Upper lobe of right lung (tissue), 1 donor: ENCODE measurements around the gene OR6C4. TPM values are rescaled to one million over a fixed set of nuclear protein-coding genes. Genes with fewer than 3 reads are reported as not detected.
"Not testable (repeated sequence)": the region's sequence is repeated elsewhere in the genome, so short reads cannot be mapped to it uniquely, and the experiment has no call there.

ENCODE experiments used
- ATAC-seq: fragments of 200-7000 bp; cut with Tn5 transposase; one replicate; pipeline ENCODE4 v1.9.1; 2020; ENCODE audit warnings: mild to moderate bottlenecking, moderate library complexity
- DNase-seq: peaks from one replicate; pipeline ENCODE4 v3.0.0-alpha.2; 2020
- H3K27ac ChIP-seq: fragments of 200-600 bp; one replicate; pipeline ENCODE4 v1.8.0; 2022
- H3K27me3 ChIP-seq: fragments of 200-600 bp; one replicate; pipeline ENCODE4 v1.8.0; 2022; ENCODE audit warnings: mild to moderate bottlenecking
- H3K36me3 ChIP-seq: fragments of 200-600 bp; one replicate; pipeline ENCODE4 v1.8.0; 2022
- H3K4me1 ChIP-seq: fragments of 200-600 bp; one replicate; pipeline ENCODE4 v1.8.0; 2022
- H3K4me3 ChIP-seq: fragments of 200-600 bp; one replicate; pipeline ENCODE4 v1.8.0; 2022; ENCODE audit warnings: mild to moderate bottlenecking
- H3K9me3 ChIP-seq: fragments of 200-600 bp; one replicate; pipeline ENCODE4 v1.8.0; 2022
- intact Hi-C: fragments of 100-400 bp; cut with DNase I; formaldehyde crosslinking; loops from one replicate; pipeline ENCODE4 v1.11.0; 2022
- total RNA-seq: library from RNA; stranded (reverse); fragmentation: NEBNext Ultra II Directional; extraction: Animal tissue kit (Norgen Biotek cat#: 25700); gene quantifications from one replicate; pipeline ENCODE4 v1.2.1, GENCODE V29; 2021
- TF ChIP-seq, protein P1 (sequence below): fragments of 200-600 bp; IDR thresholded peaks from one replicate; pipeline ENCODE4 v1.8.0; 2022; ENCODE audit warnings: antibody characterized with exemption
- donor health status: DM: no; HTN: yes; CAD: no; lungs with severe emphysema.

The OR6C4 gene
- total RNA-seq, 1 donor from 2014 or later = not detected

DNA sequence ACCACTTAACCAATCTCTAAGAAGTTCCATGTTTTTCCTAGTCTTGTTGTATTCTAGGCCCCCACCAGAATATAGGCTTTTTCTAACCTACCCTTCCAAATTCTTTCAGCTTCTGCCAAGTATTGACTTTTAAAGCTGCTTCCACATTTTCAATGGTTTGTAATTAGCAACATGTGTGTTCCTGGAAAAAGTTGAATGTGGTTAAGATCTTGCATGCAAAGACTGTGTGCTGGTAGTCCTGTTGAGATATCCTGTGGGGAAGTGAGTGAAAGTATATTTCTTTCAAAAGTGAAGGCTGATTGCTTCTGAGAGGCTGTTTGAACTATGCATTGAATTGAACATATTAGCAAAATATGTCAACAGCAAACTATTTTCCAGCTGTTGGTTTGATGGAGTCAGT, 646 bp upstream of the OR6C4 start:
- no peaks in the 10 kb centered on the region for H3K4me1 ChIP-seq
- TF ChIP-seq, protein P1, sequence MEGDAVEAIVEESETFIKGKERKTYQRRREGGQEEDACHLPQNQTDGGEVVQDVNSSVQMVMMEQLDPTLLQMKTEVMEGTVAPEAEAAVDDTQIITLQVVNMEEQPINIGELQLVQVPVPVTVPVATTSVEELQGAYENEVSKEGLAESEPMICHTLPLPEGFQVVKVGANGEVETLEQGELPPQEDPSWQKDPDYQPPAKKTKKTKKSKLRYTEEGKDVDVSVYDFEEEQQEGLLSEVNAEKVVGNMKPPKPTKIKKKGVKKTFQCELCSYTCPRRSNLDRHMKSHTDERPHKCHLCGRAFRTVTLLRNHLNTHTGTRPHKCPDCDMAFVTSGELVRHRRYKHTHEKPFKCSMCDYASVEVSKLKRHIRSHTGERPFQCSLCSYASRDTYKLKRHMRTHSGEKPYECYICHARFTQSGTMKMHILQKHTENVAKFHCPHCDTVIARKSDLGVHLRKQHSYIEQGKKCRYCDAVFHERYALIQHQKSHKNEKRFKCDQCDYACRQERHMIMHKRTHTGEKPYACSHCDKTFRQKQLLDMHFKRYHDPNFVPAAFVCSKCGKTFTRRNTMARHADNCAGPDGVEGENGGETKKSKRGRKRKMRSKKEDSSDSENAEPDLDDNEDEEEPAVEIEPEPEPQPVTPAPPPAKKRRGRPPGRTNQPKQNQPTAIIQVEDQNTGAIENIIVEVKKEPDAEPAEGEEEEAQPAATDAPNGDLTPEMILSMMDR = no peak
- H3K27ac ChIP-seq = no peak overlapping the region
- no peaks in the 10 kb centered on the region for H3K9me3 ChIP-seq
- H3K36me3 ChIP-seq = no peaks in the 10 kb centered on the region
- DNase-seq = no peak
- intact Hi-C loops = no loop called here
- no peak overlapping the region for H3K4me3 ChIP-seq
- H3K27me3 ChIP-seq = no peaks in the 10 kb centered on the region
- ATAC-seq = no peak

DNA sequence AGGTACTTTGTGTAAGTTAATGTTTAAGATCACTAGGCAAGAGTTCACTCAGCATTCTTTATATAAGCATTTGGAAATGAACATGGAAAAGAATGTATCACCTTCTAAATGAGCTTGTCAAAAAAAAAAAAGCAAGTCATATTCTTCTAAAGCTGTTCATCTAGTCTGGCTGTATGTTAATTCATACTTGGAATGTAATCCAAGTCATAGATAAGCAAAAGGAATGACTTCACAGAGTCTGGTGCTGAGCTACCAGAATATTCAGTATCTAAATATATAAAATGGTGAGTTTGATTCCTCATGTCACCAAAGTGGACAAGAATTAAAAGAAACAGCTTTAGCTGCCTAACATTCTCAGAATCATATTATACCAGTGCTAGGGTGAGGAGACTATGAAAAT, 4.9 kb downstream of the OR6C4 start:
- no peak overlapping the region for H3K27ac ChIP-seq
- no peak for DNase-seq
- H3K4me3 ChIP-seq = no peak overlapping the region
- peaks cover 10% of the 10 kb centered on the region for H3K9me3 ChIP-seq
- no peaks in the 10 kb centered on the region for H3K27me3 ChIP-seq
- H3K4me1 ChIP-seq = no peaks in the 10 kb centered on the region
- H3K36me3 ChIP-seq = no peaks in the 10 kb centered on the region
- intact Hi-C loops = no loop called here
- TF ChIP-seq, protein P1 = no peak
- ATAC-seq = no peak

DNA sequence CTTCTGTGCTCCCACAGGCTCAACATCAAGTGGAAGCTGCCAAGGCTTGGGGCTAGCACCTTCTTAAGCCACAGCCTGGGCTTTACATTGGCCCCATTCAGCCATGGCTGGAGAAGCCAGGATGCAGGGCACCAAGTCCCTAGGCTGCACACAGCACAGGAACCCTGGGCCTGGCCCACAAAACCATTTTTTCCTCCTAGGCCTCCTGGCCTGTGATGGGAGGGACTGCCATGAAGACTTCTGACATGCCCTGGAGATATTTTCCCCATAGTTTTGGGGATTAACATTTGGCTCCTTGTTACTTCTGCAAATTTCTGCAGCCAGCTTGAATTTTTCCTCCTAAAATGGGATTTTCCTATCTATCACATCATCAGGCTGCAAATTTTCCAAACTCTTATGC, 20.7 kb downstream of the OR6C4 start:
- H3K9me3 ChIP-seq, H3K4me3 ChIP-seq, DNase-seq, H3K27ac ChIP-seq, H3K36me3 ChIP-seq, H3K4me1 ChIP-seq, H3K27me3 ChIP-seq, ATAC-seq, intact Hi-C loops: not testable (repeated sequence)

DNA sequence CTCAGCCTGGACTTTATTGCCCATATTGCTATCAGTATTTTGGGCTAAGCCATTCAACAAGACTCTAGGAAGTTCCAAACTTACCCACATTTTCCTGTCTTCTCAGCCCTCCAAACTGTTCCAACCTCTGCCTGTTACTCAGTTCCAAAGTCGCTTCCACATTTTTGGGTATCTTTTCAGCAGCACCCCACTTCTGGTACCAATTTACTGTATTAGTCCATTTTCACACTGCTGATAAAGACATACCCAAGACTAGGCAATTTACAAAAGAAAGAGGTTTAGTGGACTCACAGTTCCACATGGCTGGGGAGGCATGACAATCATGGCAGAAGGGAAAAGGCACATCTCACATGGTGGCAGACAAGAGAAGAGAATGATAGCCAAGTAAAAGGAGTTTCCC, 21.3 kb downstream of the OR6C4 start:
- DNase-seq, intact Hi-C loops, H3K27ac ChIP-seq, ATAC-seq, H3K27me3 ChIP-seq, H3K9me3 ChIP-seq, H3K36me3 ChIP-seq, H3K4me1 ChIP-seq, H3K4me3 ChIP-seq: not testable (repeated sequence)

DNA sequence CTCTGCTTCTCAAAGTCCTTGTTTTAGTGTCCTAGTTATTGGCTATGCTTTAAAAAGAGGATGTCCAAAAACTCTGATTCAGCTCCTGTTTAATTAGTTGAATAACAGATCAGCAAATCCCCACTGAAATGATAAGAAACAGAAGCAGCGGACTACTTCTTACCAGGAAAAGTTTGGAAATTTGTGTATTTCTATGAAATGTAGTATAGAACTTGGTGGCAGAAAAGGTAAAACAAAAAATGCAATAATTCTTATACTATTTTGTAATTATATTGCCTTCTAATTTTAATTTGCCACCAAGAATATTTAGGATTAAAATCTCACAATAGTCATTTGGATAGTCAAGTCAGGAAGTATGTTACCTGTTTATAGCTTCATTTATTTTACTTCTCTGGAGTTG, 22.8 kb downstream of the OR6C4 start, which contains the start of gene OR2AP1:
OR2AP1 (plus strand) TSS at position 301 of the 400 bp plus-strand sequence. CDS start 1,947 bp downstream, outside the sequence.
- Histone ChIP-seq H3K27ac (no peak within 1 kb of the TSS), H3K9me3 (peaks cover 10% of the 10 kb centered on the region), H3K36me3 (no peaks in the 10 kb centered on the region), H3K27me3 (no peaks in the 10 kb centered on the region), H3K4me3 (no peak within 1 kb of the TSS), H3K4me1 (no peaks in the 10 kb centered on the region)
- intact Hi-C loops = no loop called here
- DNase-seq (no peak), ATAC-seq (no peak)
- TF ChIP-seq, protein P1 = no peak

DNA sequence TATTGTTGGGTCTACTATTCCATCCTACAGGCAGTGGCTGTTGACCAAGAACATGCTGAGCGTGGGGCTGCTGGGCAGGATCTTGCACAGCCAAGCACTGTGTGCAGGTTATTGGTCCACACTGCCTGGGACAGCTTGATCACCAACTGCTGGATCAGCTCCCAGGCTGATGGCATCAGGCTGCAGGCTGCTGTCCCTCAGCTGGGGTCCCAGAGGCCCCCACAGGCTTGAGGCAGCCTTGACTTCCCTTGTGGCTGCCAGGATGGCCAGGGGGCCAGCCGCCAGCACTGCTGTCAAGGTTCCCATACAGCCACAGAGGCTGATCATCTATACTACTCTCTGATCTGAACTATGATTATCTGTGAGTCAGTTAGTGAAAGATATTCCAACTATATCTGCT, 32.7 kb downstream of the OR6C4 start:
- DNase-seq = no peak
- intact Hi-C loops = no loop called here

DNA sequence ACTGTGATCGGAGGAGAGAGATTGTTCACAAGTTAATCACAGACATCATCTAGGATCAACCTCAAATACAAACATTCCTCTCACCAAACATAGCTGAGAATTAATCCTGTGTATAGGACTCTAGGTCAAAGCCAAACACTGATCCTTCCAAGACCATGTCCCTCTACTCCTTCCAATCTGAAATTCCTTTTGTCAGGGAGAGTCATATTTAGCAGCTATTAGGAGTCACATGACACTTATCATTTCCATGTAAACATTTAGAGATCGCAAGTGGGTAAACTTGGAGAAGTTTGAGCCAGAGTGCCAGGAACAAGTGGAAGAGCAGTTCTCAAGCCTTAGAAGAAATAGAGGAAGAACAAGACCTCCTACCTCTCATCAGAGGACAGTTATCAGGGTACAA, 36.4 kb downstream of the OR6C4 start:
- DNase-seq = no peak
- H3K27ac ChIP-seq = no peak overlapping the region
- TF ChIP-seq, protein P1 = no peak
- intact Hi-C loops = no loop called here
- no peaks in the 10 kb centered on the region for H3K27me3 ChIP-seq
- no peaks in the 10 kb centered on the region for H3K4me1 ChIP-seq
- H3K4me3 ChIP-seq = no peak overlapping the region
- H3K9me3 ChIP-seq = no peaks in the 10 kb centered on the region
- H3K36me3 ChIP-seq = no peaks in the 10 kb centered on the region
- ATAC-seq = no peak

More for the DNA sequence above, 32.7 kb downstream of the OR6C4 start:
- no peak for ATAC-seq
- Histone ChIP-seq H3K4me1 (no peaks in the 10 kb centered on the region), H3K36me3 (no peaks in the 10 kb centered on the region), H3K27me3 (no peaks in the 10 kb centered on the region), H3K27ac (no peak overlapping the region), H3K9me3 (no peaks in the 10 kb centered on the region), H3K4me3 (no peak overlapping the region)
- TF ChIP-seq, protein P1 = no peak

DNA sequence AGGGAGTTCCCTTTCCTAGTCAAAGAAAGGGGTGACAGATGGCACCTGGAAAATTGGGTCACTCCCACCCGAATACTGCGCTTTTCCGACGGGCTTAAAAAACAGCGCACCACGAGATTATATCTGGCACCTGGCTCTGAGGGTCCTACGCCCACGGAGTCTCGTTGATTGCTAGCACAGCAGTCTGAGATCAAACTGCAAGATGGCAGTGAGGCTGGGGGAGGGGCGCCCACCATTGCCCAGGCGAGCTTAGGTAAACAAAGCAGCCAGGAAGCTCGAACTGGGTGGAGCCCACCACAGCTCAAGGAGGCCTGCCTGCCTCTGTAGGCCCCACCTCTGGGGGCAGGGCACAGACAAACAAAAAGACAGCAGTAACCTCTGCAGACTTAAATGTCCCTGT, 40.8 kb downstream of the OR6C4 start:
- H3K4me1 ChIP-seq, H3K36me3 ChIP-seq, H3K4me3 ChIP-seq, H3K27me3 ChIP-seq, H3K27ac ChIP-seq, ATAC-seq, intact Hi-C loops, H3K9me3 ChIP-seq: not testable (repeated sequence)
- DNase-seq = peak; percentile 39
